Measurements from ENCODE around the gene SLC47A1.
"Not testable (repeated sequence)": the region's sequence is repeated elsewhere in the genome, so short reads cannot be mapped to it uniquely, and the experiment has no call there.

The SLC47A1 gene

DNA sequence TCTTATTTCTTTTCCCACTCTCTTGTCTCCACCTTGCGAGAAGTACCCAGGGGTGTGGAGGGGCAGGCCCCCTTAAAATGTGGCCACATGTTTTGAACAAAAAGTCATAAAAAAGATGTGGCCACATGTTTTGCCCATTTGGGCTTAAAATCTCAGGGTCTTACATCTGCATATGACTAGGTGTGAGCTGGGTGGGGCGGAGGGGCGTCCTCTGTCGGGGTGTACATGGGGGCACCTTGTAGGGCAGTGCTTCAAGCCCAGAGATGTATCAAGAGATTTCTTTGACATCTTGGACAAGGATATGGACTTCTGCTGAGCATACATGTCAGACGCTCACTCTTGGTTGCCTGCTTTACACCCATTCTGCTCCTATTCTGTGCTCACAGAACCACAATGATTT lies 13.0 kb upstream of the SLC47A1 start:
- DNase-seq: no peak

DNA sequence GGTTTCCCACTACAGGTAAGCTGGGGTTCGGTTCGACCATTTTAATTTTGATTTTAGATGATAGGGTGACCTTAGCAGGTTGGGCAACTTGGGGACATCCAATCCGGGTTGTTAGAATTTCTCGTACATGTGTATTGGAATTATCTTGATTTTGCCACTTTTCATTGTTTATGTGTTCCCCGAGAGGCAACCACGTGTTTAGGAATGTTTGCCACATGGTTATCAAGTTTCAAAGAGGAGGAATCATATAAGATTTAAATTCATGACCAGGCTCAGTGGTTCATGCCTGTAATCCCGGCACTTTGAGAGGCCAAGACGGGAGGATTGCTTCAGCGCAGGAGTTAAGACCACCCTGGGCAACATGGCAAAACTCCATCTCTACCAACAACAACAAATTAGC lies 10.0 kb upstream of the SLC47A1 start:
- DNase-seq: no peak

DNA sequence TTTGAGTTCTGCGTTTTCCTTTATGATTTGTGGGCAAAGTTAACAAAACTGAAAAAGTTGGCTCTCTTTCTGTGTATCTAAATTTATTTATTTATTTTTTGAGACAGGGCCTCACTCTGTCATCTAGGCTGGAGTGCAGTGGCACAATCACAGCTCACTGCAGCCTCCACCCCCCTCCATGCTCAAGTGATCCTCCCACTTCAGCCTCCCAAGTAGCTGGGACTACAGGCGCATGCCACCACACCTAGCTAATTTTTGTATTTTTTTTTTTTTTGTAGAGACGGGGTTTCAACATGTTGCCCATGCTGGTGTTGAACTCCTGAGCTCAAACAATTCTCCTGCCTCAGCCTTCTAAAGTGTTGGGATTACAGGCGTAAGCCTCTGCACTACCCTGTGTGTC lies 6.7 kb upstream of the SLC47A1 start:
- DNase-seq: not testable (repeated sequence)

DNA sequence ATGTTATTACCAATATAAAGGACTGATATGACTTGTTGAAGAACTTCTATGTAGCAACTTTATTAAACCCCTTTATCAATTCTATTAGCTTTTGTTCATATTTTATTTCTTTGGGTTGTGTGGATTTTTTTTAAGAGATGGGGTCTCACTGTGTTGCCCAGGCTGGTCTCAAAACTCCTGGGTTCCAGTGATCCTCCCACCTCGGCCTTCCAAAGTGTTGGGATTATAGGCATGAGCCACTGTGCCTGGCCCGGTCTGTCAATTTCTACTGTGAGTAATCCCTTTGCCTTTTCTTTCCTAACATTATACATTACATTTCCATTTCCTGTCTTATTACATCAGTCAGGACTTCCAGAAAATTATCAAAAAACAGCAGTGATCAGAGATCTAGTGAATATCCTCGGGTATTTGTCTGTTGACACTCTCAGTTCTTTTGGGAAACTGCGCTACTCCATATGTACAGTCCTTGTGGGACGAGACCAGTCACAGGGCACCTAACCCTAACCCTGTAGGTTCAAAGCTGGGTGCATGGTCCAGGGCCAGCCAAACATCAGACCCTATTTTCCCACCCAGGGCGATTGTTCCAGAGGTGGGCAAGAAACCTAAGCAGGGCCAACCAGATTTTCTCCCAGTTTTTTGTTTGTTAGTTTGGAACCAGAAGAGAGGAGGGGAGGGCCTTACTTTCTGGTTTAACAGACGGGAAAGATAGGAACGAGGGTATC lies 1.7 kb upstream of the SLC47A1 start:
- DNase-seq: no peak

GRCh38 chr17:19533036-19533717 lies 477 bp upstream of the SLC47A1 start:
- DNase-seq: no peak

DNA sequence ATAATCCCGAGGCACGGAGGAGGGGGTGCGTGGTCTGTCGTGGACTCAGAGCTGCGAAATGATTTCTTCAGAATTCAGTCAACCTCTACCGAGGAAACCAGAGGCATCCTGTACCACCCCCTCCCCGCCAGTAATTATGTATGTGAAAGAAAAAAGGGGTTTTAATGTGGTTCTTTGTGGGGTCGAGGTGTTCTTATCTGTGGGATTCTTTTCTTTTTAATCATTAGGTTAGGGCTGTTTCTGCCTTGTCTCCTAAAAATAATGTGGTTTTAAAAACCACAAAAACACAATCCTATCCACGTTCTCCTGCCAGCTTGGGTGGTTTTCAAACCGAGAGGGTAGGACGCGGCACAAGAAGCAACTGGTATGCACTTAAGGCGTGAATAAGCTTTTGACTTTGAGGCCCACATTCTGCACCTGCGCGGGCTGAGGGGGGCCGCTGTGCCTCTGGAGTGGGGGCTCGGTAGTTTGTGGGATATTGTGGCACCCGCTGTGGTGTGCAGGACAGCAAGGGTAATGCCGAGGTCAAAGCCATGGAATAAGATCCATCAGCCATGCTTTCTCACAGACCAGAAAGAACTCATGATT lies 1.0 kb downstream of the SLC47A1 start:
- peak; percentile 39 for DNase-seq

GRCh38 chr17:19537111-19537510 lies 3.5 kb downstream of the SLC47A1 start:
- no peak for DNase-seq

DNA sequence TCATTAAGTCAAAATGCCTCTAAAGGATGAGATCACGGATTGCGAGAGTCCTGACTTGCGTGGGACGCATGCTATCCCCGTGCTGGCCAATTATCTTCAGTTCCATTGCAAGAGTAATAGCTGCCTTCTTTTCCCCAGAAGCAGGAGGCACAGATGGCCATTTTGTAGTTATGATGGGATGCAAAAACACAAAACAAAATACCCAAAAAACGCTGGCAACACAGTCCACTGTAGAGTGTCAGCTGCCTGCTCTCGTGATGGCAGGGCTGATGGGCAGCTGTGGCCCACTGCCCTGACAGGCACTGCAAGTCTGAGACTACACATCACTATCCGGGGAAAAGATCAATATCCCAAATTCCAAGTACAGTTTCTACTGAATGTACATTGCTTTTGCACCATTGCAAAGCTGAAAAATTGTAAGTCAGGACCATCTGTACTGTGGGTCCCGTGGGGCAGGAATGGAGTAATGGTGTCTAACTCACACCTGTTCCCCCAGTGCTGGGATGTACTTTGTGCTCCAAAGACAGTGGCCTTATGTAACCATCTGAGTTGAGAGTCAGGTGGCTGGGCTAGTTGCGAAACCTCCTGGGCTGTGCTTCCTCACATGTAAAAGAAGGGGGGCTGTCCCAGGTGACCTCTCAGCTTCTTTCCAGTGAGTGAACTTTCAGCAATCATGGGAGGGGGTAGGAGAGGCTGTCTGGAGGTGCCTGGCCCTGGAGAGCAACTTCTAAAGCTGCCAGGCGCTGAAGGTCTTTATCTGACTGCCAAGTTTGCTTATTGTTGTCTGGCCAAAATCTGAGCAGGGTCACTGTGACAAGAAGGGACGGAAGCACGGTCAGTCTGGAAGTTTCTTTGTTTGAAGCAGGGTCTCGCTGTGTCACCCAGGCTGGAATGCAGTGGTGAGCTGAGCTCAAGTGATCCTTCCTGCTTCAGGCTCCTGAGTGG lies 4.7 kb downstream of the SLC47A1 start:
- no peak for DNase-seq

DNA sequence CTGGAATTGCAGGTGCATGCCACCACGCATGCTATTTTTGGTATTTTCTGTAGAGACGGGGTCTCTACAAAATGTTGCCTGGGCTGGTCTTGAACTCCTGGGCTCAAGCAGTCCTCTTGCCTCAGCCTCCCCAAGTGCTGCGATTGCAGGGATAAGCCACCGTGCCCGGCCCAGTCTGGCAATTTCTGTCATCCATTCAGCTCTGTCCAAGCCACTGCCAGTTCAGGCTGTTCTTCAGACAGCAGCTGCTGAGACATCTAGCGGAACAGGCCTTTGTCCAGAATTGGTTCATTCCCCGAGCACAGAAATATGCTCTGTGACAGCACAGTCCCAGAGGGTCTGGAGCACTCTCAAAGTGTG lies 5.4 kb downstream of the SLC47A1 start:
- DNase-seq: no peak

- no peak for DNase-seq
Observed at GRCh38 chr17:19539841-19540311, 6.2 kb downstream of the SLC47A1 start.

DNA sequence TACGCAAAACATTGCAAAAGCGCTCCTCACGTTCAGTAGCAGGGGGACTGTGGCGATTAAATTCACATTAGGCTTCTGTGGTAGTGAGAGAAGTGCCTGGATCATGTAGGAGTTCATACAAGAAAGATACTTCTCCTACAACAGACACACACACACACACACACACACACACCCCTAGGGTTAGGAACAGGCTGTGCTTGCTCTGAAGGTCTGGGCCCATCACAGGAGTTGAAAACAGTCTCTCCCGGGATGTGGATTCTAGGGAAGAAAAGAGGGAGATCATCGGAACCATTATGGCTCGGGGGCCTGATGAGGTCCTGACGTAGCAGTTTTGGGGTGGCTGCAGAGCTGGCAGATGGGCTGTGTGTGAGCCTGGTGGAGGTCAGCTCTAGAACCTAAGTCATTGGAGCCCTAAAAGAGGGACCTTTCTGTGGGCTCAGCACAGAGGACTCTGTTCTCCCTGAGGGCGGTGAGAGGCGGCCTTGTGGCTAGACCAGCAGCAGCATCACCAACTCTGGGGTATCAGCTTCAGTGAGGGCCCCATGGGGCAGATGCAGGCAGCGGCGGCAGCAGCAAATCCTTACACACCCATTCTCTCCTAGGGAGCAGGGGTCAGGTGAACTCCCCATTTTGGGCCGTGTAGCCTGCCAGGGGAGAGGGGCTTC lies 7.2 kb downstream of the SLC47A1 start:
- no peak for DNase-seq

DNA sequence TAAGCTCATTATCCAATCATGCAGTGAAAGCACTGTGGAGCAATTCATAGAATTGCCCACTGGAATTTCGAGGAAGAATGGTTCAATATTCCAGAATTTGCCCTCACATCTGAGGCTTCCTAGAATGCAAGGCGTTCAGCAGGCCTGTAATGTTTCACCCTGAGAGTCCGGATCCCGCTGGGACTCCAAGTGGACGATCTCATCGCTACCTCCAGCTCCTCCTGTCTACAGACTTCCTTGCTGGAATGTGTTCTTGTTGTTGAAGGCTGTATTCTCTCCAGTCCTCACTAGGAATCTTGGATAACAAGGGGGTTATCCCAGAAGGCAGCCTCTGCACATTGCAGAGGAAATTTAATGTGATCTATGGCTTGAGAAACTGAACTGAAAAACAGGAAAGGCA lies 7.8 kb downstream of the SLC47A1 start:
- no peak for DNase-seq

DNA sequence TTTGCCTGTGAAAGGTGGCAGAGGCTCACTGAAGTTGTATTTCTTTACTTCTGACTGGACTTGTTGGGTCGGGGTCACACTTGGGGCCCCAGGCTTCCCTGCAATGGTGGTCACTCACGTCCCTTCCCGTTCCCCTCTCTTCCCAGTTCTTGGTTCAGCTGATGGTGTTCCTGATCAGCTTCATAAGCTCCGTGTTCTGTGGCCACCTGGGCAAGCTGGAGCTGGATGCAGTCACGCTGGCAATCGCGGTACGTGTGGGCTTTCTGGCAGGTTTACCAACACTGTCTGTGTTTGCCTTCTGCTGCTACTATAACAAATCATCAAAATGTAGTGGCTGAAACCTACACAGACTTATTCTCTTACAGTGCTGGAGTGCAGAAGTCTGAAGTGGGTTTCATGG lies 8.6 kb downstream of the SLC47A1 start:
- no peak for DNase-seq

- DNase-seq: no peak
Observed at GRCh38 chr17:19544366-19544765, 10.7 kb downstream of the SLC47A1 start.

GRCh38 chr17:19546289-19547065 lies 12.8 kb downstream of the SLC47A1 start:
- no peak for DNase-seq

- no peak for DNase-seq
Observed at GRCh38 chr17:19549746-19550623, 16.3 kb downstream of the SLC47A1 start.

- no peak for DNase-seq
Observed at GRCh38 chr17:19551165-19551564, 17.5 kb downstream of the SLC47A1 start.

- DNase-seq: no peak
Observed at GRCh38 chr17:19551591-19552148, 18.0 kb downstream of the SLC47A1 start.

DNA sequence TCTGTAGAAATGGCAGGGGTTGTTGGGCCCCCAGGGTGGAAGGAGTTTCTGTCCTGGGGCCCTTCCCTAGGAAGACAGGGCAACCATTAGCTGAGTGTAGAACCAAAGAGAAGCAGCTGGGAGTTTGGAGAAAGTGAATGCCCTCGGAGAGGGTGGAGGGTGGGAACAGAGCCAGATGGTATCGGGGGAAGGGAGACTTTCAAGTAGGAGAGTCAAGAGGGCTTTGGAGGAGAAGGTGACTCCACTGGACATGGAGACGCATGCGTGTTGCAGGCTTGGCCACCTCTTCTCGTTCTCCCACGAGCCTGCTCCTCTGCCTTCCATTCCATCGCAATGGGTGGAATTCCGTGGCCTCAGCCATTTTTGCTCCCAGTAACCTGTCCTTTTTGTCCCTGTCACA lies 19.4 kb downstream of the SLC47A1 start:
- no peak for DNase-seq

GRCh38 chr17:19554393-19554792 lies 20.7 kb downstream of the SLC47A1 start:
- DNase-seq: no peak

Data from activated CD4-positive, alpha-beta T cell treated with anti-CD3 and anti-CD28 coated beads, Interleukin-2, amount 50 U/mL, for 16 hours (primary cell).